ENCODE measurements around the gene SPHKAP.

DNA sequence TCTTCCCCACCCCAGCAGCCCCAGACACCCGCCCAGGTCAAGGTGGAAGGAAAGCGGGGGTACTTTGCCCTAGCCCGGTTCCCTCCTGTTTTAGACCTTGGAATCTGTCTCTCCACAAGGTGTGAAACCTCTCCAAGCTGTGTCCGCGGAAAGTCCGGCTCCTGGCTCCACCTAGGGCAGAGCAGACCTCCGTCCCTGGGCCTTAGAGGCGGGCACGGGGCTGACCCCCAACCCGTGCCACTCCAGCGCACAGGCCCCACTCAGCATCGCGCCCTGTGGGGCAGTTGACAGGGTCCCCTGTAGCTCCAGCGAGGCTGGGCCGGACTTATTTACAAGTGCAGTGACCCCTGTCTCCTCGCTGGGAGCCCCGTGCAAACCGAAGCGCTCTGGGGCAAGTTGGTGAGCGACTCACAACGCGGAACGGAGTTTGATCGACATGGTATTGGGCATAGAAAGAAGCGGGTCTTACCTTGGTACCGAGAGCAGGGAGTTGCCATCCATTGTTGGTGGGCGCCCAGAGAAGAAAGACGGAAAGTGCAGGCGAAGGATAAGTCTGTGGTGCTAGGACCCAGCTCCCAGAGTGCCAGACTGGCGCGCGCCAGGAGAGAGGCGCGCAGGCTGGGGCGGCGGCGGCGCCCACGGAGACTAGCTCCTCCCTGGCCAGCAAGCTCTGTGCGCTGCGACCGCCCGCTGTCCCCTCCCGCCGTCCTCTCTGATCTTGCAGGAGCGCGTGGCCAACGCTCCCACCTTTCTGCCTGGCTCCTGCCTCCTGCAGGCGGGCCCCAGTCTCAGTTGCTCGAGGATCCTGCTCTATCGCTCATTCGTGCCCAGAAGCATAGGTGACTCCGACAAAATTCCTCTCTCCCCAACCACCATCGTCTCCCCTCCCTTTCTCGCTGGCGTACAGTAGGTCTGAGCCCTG is at the start of gene SPHKAP:
- TF ChIP-seq, protein P1, sequence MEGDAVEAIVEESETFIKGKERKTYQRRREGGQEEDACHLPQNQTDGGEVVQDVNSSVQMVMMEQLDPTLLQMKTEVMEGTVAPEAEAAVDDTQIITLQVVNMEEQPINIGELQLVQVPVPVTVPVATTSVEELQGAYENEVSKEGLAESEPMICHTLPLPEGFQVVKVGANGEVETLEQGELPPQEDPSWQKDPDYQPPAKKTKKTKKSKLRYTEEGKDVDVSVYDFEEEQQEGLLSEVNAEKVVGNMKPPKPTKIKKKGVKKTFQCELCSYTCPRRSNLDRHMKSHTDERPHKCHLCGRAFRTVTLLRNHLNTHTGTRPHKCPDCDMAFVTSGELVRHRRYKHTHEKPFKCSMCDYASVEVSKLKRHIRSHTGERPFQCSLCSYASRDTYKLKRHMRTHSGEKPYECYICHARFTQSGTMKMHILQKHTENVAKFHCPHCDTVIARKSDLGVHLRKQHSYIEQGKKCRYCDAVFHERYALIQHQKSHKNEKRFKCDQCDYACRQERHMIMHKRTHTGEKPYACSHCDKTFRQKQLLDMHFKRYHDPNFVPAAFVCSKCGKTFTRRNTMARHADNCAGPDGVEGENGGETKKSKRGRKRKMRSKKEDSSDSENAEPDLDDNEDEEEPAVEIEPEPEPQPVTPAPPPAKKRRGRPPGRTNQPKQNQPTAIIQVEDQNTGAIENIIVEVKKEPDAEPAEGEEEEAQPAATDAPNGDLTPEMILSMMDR (IDR thresholded peaks at IDR 0.05), result no peak
- TF ChIP-seq POLR2A (IDR thresholded peaks at IDR 0.05), result no peak
